ENCODE data around the gene PLEKHA7.

PLEKHA7 gene

GRCh38 chr11:16772141-16772512 lies 242.1 kb downstream of the PLEKHA7 start:
- no peak for DNase-seq (ENCODE audit: low read depth in 2 of 2)
- H3K4me3 ChIP-seq (replicated peaks in 1 of 2; ENCODE audit: low read depth in 2 of 2, low read length in 2 of 2): no peak overlapping the region
- TF ChIP-seq CTCF (IDR thresholded peaks at IDR 0.05; ENCODE audit: low read depth, low read length): no peak

- H3K4me3 ChIP-seq (replicated peaks in 1 of 2; ENCODE audit: low read depth in 2 of 2, low read length in 2 of 2): no peak overlapping the region
- no peak for TF ChIP-seq CTCF (IDR thresholded peaks at IDR 0.05; ENCODE audit: low read depth, low read length)
- no peak for DNase-seq (ENCODE audit: low read depth in 2 of 2)
These were observed 242.7 kb downstream of the PLEKHA7 start for GRCh38 chr11:16771350-16772140.

- no peak overlapping the region for H3K4me3 ChIP-seq (replicated peaks in 1 of 2; ENCODE audit: low read depth in 2 of 2, low read length in 2 of 2)
- no peak for DNase-seq (ENCODE audit: low read depth in 2 of 2)
- no peak for TF ChIP-seq CTCF (IDR thresholded peaks at IDR 0.05; ENCODE audit: low read depth, low read length)
These were observed 244.2 kb downstream of the PLEKHA7 start for GRCh38 chr11:16770016-16770415.

- H3K4me3 ChIP-seq (replicated peaks in 1 of 2; ENCODE audit: low read depth in 2 of 2, low read length in 2 of 2): no peak overlapping the region
- no peak for DNase-seq (ENCODE audit: low read depth in 2 of 2)
- no peak for TF ChIP-seq CTCF (IDR thresholded peaks at IDR 0.05; ENCODE audit: low read depth, low read length)
These were observed 244.8 kb downstream of the PLEKHA7 start for GRCh38 chr11:16769386-16769785.

GRCh38 chr11:16767957-16768356 lies 246.3 kb downstream of the PLEKHA7 start:
- no peak overlapping the region for H3K4me3 ChIP-seq (replicated peaks in 1 of 2; ENCODE audit: low read depth in 2 of 2, low read length in 2 of 2)
- DNase-seq (ENCODE audit: low read depth in 2 of 2): no peak
- TF ChIP-seq CTCF (IDR thresholded peaks at IDR 0.05; ENCODE audit: low read depth, low read length): no peak

GRCh38 chr11:16767137-16767536 lies 247.1 kb downstream of the PLEKHA7 start:
- no peak for DNase-seq (ENCODE audit: low read depth in 2 of 2)
- no peak for TF ChIP-seq CTCF (IDR thresholded peaks at IDR 0.05; ENCODE audit: low read depth, low read length)
- no peak overlapping the region for H3K4me3 ChIP-seq (replicated peaks in 1 of 2; ENCODE audit: low read depth in 2 of 2, low read length in 2 of 2)

GRCh38 chr11:16764888-16765287 lies 249.3 kb downstream of the PLEKHA7 start:
- DNase-seq (ENCODE audit: low read depth in 2 of 2): no peak
- TF ChIP-seq CTCF (IDR thresholded peaks at IDR 0.05; ENCODE audit: low read depth, low read length): no peak

More at GRCh38 chr11:16764888-16765287, 249.3 kb downstream of the PLEKHA7 start:
- no peak overlapping the region for H3K4me3 ChIP-seq (replicated peaks in 1 of 2; ENCODE audit: low read depth in 2 of 2, low read length in 2 of 2)
